Esophagus (tissue), 2 donors: ENCODE measurements around the gene BBOX1. TPM values are rescaled to one million over a fixed set of nuclear protein-coding genes. Genes with fewer than 3 reads are reported as not detected.
"Not testable (repeated sequence)": the region's sequence is repeated elsewhere in the genome, so short reads cannot be mapped to it uniquely, and the experiment has no call there.

Experiments
- H3K27ac ChIP-seq, 2 donors: one replicate each; pipeline ENCODE4 v1.5.1; 2013; ENCODE audit warnings: low read depth in 2 of 2, mild to moderate bottlenecking in 2 of 2, inconsistent platforms in 1 of 2, low read length in 1 of 2, moderate library complexity in 1 of 2
- H3K27me3 ChIP-seq, 2 donors: one replicate each; pipeline ENCODE4 v1.6.1; 2013; ENCODE audit warnings: low read length in 2 of 2, control low read depth in 1 of 2, mild to moderate bottlenecking in 1 of 2; ENCODE audit not compliant: insufficient read depth in 2 of 2, control insufficient read depth in 1 of 2
- H3K36me3 ChIP-seq, 2 donors: one replicate each; pipeline ENCODE4 v1.6.1; 2013; ENCODE audit warnings: low read length in 1 of 2; ENCODE audit not compliant: control insufficient read depth in 2 of 2, insufficient read depth in 2 of 2
- H3K4me1 ChIP-seq, 2 donors: one replicate each; pipeline ENCODE4 v1.6.1; 2013; ENCODE audit warnings: low read length in 1 of 2; ENCODE audit not compliant: control insufficient read depth in 2 of 2, insufficient read depth in 2 of 2
- H3K4me3 ChIP-seq, 2 donors: one replicate each; pipeline ENCODE4 v1.5.1; 2013; ENCODE audit warnings: low read length in 2 of 2, mild to moderate bottlenecking in 2 of 2, low read depth in 1 of 2, moderate library complexity in 1 of 2
- H3K9me3 ChIP-seq, 2 donors: one replicate each; pipeline ENCODE4 v1.6.1; 2013; ENCODE audit warnings: mild to moderate bottlenecking in 2 of 2, low read depth in 1 of 2, low read length in 1 of 2, moderate library complexity in 1 of 2; ENCODE audit not compliant: control insufficient read depth in 2 of 2, insufficient read depth in 1 of 2
- WGBS, 2 donors: extraction: QIAGEN DNeasy Blood & Tissue Kit; methylation state at CpG; one replicate each; pipeline ENCODE4 v1.1.7; 2013; 5-methylcytosine and 5-hydroxymethylcytosine counted together
- polyA plus RNA-seq, 2 donors: library from polyadenylated mRNA; stranded (reverse); fragments of 200-250 nt; gene quantifications; one replicate each; pipeline ENCODE4 v1.2.3, GENCODE V29; 2013
- donor health status: healthy with polysubstance abuse.
- donor health status: Bipolar disorder and iron deficiency.

BBOX1 gene
- polyA plus RNA-seq, 2 donors = 12.7 to 14.1 TPM

GRCh38 chr11:27159335-27159679 is 118.7 kb downstream of the BBOX1 start:
- no peaks in the 10 kb centered on the region for H3K36me3 ChIP-seq
- no peak overlapping the region for H3K4me3 ChIP-seq
- 46 to 47% methylated on average over 2 of the region's 2 CpGs for WGBS, 2 donors
- H3K4me1 ChIP-seq = no peaks in the 10 kb centered on the region
- H3K27me3 ChIP-seq = no peaks in the 10 kb centered on the region
- no peak overlapping the region for H3K27ac ChIP-seq
- no peaks in the 10 kb centered on the region for H3K9me3 ChIP-seq

GRCh38 chr11:27161071-27161470 is 120.5 kb downstream of the BBOX1 start:
- 71% methylated on average over 2 of the region's 2 CpGs for WGBS, 2 donors
- H3K27ac ChIP-seq = no peak overlapping the region

GRCh38 chr11:27162237-27162636 is 121.6 kb downstream of the BBOX1 start:
- Histone ChIP-seq H3K4me1 (no peaks in the 10 kb centered on the region), H3K4me3 (no peak overlapping the region), H3K27me3 (no peaks in the 10 kb centered on the region), H3K9me3 (no peaks in the 10 kb centered on the region), H3K27ac (no peak overlapping the region), H3K36me3 (no peaks in the 10 kb centered on the region)
- WGBS, 2 donors = 57 to 60% methylated on average over 1 of the region's 1 CpG

More at GRCh38 chr11:27161071-27161470, 120.5 kb downstream of the BBOX1 start:
- H3K27me3 ChIP-seq = no peaks in the 10 kb centered on the region
- no peak overlapping the region for H3K4me3 ChIP-seq
- no peaks in the 10 kb centered on the region for H3K36me3 ChIP-seq
- H3K4me1 ChIP-seq = no peaks in the 10 kb centered on the region
- no peaks in the 10 kb centered on the region for H3K9me3 ChIP-seq

- H3K36me3 ChIP-seq = no peaks in the 10 kb centered on the region
- no peak overlapping the region for H3K4me3 ChIP-seq
- H3K27ac ChIP-seq = no peak overlapping the region
- H3K9me3 ChIP-seq = no peaks in the 10 kb centered on the region
- no peaks in the 10 kb centered on the region for H3K27me3 ChIP-seq
- H3K4me1 ChIP-seq = no peaks in the 10 kb centered on the region
- 19 to 30% methylated on average over 2 of the region's 2 CpGs for WGBS, 2 donors
These were observed 125.5 kb downstream of the BBOX1 start for GRCh38 chr11:27166130-27166529.

GRCh38 chr11:27171376-27171958 is 130.9 kb downstream of the BBOX1 start:
- H3K4me3 ChIP-seq = no peak overlapping the region
- no peaks in the 10 kb centered on the region for H3K4me1 ChIP-seq
- H3K36me3 ChIP-seq = no peaks in the 10 kb centered on the region
- H3K9me3 ChIP-seq = no peaks in the 10 kb centered on the region
- 55 to 68% methylated on average over 4 of the region's 4 CpGs for WGBS, 2 donors
- H3K27ac ChIP-seq = no peak overlapping the region
- no peaks in the 10 kb centered on the region for H3K27me3 ChIP-seq

GRCh38 chr11:27173545-27173944 is 132.9 kb downstream of the BBOX1 start:
- no peaks in the 10 kb centered on the region for H3K27me3 ChIP-seq
- 33 to 53% methylated on average over 1 of the region's 1 CpG for WGBS, 2 donors
- H3K4me1 ChIP-seq = no peaks in the 10 kb centered on the region
- H3K27ac ChIP-seq = peak overlapping the region; percentile 5 to 22
- H3K36me3 ChIP-seq = no peaks in the 10 kb centered on the region
- no peaks in the 10 kb centered on the region for H3K9me3 ChIP-seq
- no peak overlapping the region for H3K4me3 ChIP-seq

- 49 to 51% methylated on average over 4 of the region's 4 CpGs for WGBS, 2 donors
- Histone ChIP-seq H3K27me3 (no peaks in the 10 kb centered on the region), H3K4me1 (no peaks in the 10 kb centered on the region), H3K4me3 (no peak overlapping the region), H3K9me3 (no peaks in the 10 kb centered on the region), H3K36me3 (no peaks in the 10 kb centered on the region), H3K27ac (peak overlapping the region; percentile 36 to 74)
These were observed 133.4 kb downstream of the BBOX1 start for GRCh38 chr11:27174021-27174420.

GRCh38 chr11:27174672-27175210 is 134.1 kb downstream of the BBOX1 start:
- Histone ChIP-seq H3K4me1 (no peaks in the 10 kb centered on the region), H3K27ac (peak overlapping the region in 1 of 2 donors; percentile 74), H3K9me3 (no peaks in the 10 kb centered on the region), H3K27me3 (no peaks in the 10 kb centered on the region), H3K4me3 (no peak overlapping the region), H3K36me3 (no peaks in the 10 kb centered on the region)
- 68 to 76% methylated on average over 9 of the region's 9 CpGs for WGBS, 2 donors

GRCh38 chr11:27175562-27175961 is 134.9 kb downstream of the BBOX1 start:
- not testable (repeated sequence) for H3K4me1 ChIP-seq, H3K4me3 ChIP-seq
- WGBS, 2 donors = 78 to 86% methylated on average over 3 of the region's 4 CpGs

More at GRCh38 chr11:27175562-27175961, 134.9 kb downstream of the BBOX1 start:
- not testable (repeated sequence) for H3K27me3 ChIP-seq, H3K36me3 ChIP-seq, H3K9me3 ChIP-seq, H3K27ac ChIP-seq
